RWPE1 (cell line): ENCODE measurements around the gene NKX2-2.

Experiments used
- CTCF ChIA-PET: fragments of 350-600 bp; sonication (Branson Sonifier 250); formaldehyde crosslinking; extraction: SDS; loops from one replicate; lab custom pipeline; 2021; lab: Yijun Ruan, JAX
- POLR2A ChIA-PET: fragments of 400-600 bp; formaldehyde crosslinking; extraction: SDS; loops from one replicate; lab custom pipeline; 2020; ENCODE audit warnings: antibody characterized with exemption; ENCODE audit not compliant: low non-redundant PET; lab: Yijun Ruan, JAX
- DNase-seq: peaks from one replicate; pipeline ENCODE4 v3.0.0; 2012; ENCODE audit warnings: low spot score
- H3K27ac ChIP-seq: fragments of 450-650 bp; 2 replicates; pipeline ENCODE4 v1.5.1; 2017
- CTCF ChIP-seq: fragments of 450-650 bp; conservative IDR thresholded peaks from 2 replicates; pipeline ENCODE4 v1.5.1; 2017; ENCODE audit warnings: low read depth, mild to moderate bottlenecking

The NKX2-2 gene

GRCh38 chr20:21510414-21511384 lies 3.2 kb downstream of the NKX2-2 start:
- ChIA-PET POLR2A (interaction anchor here (0.6 kb wide), 1 partner anchor 678 kb away, joined by 3 read pairs; no protein-coding TSS in a partner anchor), CTCF (interaction anchor here (0.5 to 1.8 kb wide), 4 partner anchors 187 to 1110 kb away, joined by 3 to 7 read pairs (median 4); no protein-coding TSS in a partner anchor)
- no peak overlapping the region for H3K27ac ChIP-seq
- no peak for DNase-seq
- no peak for TF ChIP-seq CTCF

- TF ChIP-seq CTCF, result peak; percentile 30
- CTCF ChIA-PET, result interaction anchor here (0.5 to 1.8 kb wide), 3 partner anchors 274 to 915 kb away, joined by 3 to 7 read pairs (median 3); no protein-coding TSS in a partner anchor
- peak; percentile 41 for DNase-seq
- no peak overlapping the region for H3K27ac ChIP-seq
- POLR2A ChIA-PET, result interaction anchor here (0.6 kb wide), 1 partner anchor 677 kb away, joined by 3 read pairs; no protein-coding TSS in a partner anchor
Measured at GRCh38 chr20:21509597-21510371, 4.1 kb downstream of the NKX2-2 start.

DNA sequence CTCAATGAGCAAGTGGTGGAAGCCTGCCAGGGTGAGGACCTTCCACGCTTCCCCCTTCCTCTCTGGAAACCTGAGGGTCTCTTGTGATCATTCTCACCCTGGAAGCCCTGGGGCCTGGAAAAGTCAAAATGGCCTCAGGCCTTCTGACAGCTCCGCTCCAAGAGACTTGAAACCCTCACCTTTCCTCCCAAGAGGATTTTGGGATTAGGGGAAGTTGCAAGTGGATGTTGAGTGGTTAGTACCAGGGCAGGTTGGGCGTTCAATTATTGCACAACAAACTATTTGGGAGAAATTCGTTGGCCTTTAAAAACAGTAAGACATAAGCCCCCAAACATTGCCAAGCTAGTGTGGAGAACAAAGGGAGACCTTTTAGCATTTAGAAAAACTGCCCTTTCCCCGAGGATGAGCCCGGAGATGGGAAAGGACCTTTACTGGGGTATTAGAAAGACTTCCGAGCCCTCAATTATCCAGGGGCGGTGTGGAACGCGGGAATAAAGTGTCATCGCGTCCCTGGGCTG lies 4.7 kb downstream of the NKX2-2 start:
- H3K27ac ChIP-seq, result no peak overlapping the region
- POLR2A ChIA-PET, result no interaction called here
- TF ChIP-seq CTCF, result no peak
- CTCF ChIA-PET, result interaction anchor here (0.5 to 1.8 kb wide), 5 partner anchors 177 to 651 kb away, joined by 3 to 7 read pairs (median 3); no protein-coding TSS in a partner anchor
- DNase-seq, result no peak

- no peak for TF ChIP-seq CTCF
- DNase-seq, result no peak
- ChIA-PET CTCF (interaction anchor here (0.5 to 1.8 kb wide), 6 partner anchors 106 to 1426 kb away, joined by 3 to 7 read pairs (median 3); no protein-coding TSS in a partner anchor), POLR2A (no interaction called here)
- H3K27ac ChIP-seq, result no peak overlapping the region
Measured at GRCh38 chr20:21508230-21509078, 5.4 kb downstream of the NKX2-2 start.

DNA sequence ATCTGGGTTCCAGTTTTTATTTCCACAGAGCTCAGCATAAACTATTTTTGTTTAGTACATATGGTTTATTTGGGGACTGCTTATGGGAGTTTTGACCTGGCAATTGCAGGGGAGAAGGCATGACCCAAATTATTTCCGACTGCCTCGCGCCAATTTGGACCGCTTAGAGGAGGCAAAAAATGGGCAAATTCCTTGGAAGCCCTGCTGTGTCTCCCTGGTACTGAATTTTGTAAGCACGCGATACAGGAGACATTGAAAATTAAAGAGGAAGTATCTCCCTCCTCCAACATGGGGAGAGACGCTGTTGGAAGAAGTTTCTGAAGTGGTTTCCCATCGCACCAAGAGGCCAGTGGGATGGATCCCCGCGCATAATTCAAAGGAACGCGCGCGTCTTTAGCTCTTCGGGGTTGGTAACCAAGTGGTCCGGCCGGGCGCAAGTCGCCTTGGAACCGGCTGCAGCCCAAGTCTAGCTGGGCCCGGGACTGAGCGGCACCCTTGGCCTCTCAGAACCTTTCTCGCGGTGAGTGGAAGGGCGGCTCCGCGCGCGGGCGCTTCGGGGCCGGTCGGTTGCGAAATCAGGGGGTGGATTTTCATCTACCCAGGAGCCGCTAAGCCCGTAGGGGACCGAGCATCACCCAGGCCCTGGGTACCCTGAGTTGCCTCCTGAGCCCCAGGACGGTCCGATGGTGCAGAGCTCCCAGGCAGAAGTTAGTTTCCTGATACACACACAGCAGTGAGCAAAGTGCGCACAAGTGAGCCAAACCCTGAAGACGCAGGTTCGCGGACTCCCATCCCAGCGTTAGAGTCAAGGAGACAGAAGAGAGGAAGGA lies 6.2 kb downstream of the NKX2-2 start:
- ChIA-PET POLR2A (no interaction called here), CTCF (interaction anchor here (0.6 to 3.1 kb wide), 7 partner anchors 105 to 1425 kb away, joined by 3 to 11 read pairs (median 3); no protein-coding TSS in a partner anchor)
- TF ChIP-seq CTCF, result no peak
- no peak overlapping the region for H3K27ac ChIP-seq
- no peak for DNase-seq
